Smooth muscle cell of the coronary artery (primary cell): ENCODE measurements around the gene ZNF829. TPM values are rescaled to one million over a fixed set of nuclear protein-coding genes. Genes with fewer than 3 reads are reported as not detected.

Experiments used
- total RNA-seq: library from RNA; depleted of rRNA; stranded (reverse); fragments of >200 nt; gene quantifications from 2 replicates; pipeline ENCODE4 v1.2.3, GENCODE V29; 2014; ENCODE audit warnings: low replicate concordance

ZNF829 gene
- total RNA-seq: 1.8 and 2.4 TPM in 2 replicates

DNA sequence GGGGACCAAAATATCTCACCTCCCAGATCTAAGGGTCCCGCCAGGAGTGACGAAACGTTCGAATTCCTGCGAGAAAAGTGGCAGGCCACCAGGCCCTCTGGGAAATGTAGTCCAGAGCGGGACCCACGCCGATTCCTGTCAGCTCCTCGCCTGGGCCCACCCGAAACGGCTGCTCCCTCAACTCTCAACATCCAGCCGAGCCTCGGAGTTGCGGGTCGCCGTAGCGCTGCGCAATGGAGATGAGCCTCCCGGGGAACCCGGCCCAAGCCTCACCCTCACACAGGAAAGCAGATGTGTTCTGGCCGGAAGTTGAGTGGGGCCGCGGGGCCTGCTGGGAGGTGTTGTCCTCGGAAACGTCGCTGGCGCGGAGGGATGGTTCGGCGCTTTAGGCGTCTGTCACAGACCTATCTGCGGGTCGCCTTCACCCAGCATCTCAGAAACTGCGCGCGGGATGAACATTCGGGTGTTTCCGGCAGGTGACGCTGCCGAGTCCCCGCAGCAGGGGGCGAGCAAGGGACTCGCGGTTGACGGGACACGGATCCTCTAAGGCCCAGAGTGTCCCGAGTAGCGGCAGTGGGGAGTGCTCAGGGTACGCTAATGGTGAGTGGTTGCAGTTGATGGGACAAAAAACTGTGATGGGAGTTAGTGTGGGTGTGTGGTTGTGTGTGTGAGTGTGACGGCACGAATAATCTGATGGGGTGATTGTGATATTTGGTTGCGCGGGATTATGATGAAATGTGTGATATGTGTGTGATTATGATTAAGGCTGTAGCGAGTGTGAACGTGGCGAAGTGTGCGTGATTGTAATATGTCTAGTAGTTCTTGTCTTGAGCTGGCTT is at the start of gene ZNF829, which contains the start of gene ZNF568:
TSS of gene ZNF829 (minus strand) at position 300 of the 839 bp plus-strand sequence. CDS start 1,124 bp downstream, outside the sequence.
TSS of gene ZNF568 (plus strand) at position 341 of the 839 bp plus-strand sequence. CDS start 6,439 bp downstream, outside the sequence.

DNA sequence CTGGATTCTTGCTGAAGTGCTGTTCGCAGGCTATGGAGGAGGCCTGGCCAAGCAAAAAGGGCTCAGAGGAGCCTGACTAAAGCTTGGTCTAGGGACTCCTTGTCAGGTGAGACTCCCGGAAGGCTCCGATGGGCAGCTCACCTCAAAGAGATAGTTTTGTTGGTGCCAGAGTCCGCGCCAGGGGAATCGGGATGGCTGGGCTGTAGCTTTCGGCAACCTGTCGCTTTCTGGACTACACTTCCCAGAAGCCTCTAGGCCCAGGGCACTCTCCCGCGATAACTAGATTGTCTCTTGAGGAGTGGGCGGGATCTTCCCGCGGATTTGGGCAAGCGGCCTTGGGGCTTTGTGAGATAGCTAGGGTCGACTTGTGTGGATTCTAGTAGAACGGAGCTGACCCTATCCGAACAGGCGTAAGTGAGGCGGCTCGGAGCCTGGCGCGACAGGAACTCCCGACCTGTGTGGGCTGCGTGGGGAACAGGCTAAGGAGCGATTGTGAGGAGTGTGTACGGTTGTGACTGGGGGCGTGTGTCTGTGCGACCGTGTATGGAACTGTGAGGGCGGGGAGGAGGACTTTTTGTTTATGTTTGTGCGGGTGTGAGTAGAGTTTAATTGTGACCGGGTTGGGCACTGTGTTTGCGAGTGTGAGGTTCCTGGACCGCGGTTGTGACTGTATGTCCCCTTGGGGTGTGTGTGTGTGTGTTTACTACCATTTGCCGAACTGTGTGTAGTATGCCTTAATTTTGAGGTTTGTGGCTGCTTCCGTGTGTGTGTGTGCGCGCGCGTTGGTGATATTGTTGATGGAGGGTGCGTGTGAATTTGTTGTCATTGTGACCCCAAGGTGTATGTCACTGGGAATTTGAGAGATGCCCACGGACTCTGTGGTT is 65.3 kb downstream of the ZNF829 start, which contains the start of gene ZNF345:
TSS of gene ZNF345 (plus strand) at position 318 of the 884 bp plus-strand sequence. CDS start 25,955 bp downstream, outside the sequence.

Other genes starting within 250 kb of the ZNF829 start
- gene ZNF461, start 249.5 kb downstream of the ZNF829 start, total RNA-seq: 10.6 and 17.9 TPM in 2 replicates
- gene ZNF567, start 228.7 kb downstream of the ZNF829 start, total RNA-seq: 3.2 and 5.3 TPM in 2 replicates
- gene ZNF850, start 143.5 kb downstream of the ZNF829 start, total RNA-seq: 1.2 and 5.9 TPM in 2 replicates
- gene ZNF790, start 77.9 kb downstream of the ZNF829 start, total RNA-seq: 9.8 and 10.9 TPM in 2 replicates
- 1.3 and 2.3 TPM in 2 replicates for gene ZNF345, start 65.4 kb downstream of the ZNF829 start, total RNA-seq
- 18.8 and 22.0 TPM in 2 replicates for gene ZNF568, start within 50 bp of the ZNF829 start, total RNA-seq
- 7.8 and 13.3 TPM in 2 replicates for gene ZNF420, start 162.1 kb upstream of the ZNF829 start, total RNA-seq